Brain microvascular endothelial cell (primary cell): ENCODE measurements around the gene LIPG.

ENCODE experiments used
- DNase-seq: peaks from one replicate; pipeline ENCODE4 v3.0.0-alpha.2; 2020
- H3K27ac ChIP-seq: fragments of 250-450 bp; sonication (Bioruptor Pico); 2 replicates; pipeline ENCODE4 v1.5.1; 2020; ENCODE audit warnings: mild to moderate bottlenecking, moderate library complexity
- H3K27me3 ChIP-seq: fragments of 250-450 bp; sonication (Bioruptor Pico); replicated peaks from 2 replicates; pipeline ENCODE4 v1.5.1; 2020; ENCODE audit warnings: mild to moderate bottlenecking
- H3K36me3 ChIP-seq: fragments of 250-450 bp; sonication (Bioruptor Pico); replicated peaks from 2 replicates; pipeline ENCODE4 v1.5.1; 2020; ENCODE audit warnings: mild to moderate bottlenecking
- H3K4me3 ChIP-seq: 2 replicates; pipeline ENCODE4 v1.5.1; 2011; ENCODE audit warnings: low read depth, mild to moderate bottlenecking, control low read depth, low read length, moderate library complexity
- in situ Hi-C: cut with HindIII; loops from 2 replicates; pipeline ENCODE4 v1.10.0; 2017; ENCODE audit warnings: low sequenced_read_pairs, low pct_ligation_motif_present
- TF ChIP-seq, protein P1 (sequence below): IDR thresholded peaks from 2 replicates; pipeline ENCODE4 v1.5.1; 2011; ENCODE audit warnings: low read depth, mild to moderate bottlenecking, moderate library complexity, low read length, control low read depth, inconsistent platforms; ENCODE audit errors: missing control alignments

Gene LIPG

DNA sequence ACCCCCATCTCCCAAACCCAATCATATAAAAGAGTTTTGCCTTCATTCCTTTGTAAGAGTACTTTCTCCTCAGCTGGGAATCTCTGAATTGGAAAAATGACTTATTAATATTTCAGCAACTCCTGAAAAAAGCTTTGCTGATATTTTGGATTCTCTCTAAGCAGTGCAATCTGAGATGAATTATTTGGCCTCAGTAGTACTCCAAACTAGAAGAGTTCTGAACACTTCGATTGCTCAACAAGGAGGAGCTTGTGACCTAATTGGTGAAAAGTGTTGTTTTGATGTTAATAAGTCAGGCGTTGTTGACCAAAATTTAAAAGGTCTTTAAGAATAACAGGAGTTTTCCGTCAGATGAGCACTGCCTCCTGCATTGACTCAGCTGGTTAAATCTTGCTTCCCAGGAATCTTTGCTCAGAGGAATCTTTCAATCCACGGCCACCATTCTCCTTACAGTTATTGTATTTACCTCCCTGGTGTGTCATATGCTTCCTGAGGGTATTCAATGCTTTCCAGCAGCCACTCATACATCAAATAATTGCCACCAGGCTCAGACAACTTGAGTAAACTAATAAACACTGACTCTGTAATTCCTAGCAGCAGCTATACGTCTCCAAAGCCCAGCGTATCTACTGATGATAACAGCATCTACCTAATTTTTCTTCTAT is 24.5 kb upstream of the LIPG start:
- TF ChIP-seq, protein P1, sequence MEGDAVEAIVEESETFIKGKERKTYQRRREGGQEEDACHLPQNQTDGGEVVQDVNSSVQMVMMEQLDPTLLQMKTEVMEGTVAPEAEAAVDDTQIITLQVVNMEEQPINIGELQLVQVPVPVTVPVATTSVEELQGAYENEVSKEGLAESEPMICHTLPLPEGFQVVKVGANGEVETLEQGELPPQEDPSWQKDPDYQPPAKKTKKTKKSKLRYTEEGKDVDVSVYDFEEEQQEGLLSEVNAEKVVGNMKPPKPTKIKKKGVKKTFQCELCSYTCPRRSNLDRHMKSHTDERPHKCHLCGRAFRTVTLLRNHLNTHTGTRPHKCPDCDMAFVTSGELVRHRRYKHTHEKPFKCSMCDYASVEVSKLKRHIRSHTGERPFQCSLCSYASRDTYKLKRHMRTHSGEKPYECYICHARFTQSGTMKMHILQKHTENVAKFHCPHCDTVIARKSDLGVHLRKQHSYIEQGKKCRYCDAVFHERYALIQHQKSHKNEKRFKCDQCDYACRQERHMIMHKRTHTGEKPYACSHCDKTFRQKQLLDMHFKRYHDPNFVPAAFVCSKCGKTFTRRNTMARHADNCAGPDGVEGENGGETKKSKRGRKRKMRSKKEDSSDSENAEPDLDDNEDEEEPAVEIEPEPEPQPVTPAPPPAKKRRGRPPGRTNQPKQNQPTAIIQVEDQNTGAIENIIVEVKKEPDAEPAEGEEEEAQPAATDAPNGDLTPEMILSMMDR, result no peak
- H3K27me3 ChIP-seq, result no peaks in the 10 kb centered on the region
- H3K4me3 ChIP-seq, result no peak overlapping the region
- no peak overlapping the region for H3K27ac ChIP-seq
- no peak for DNase-seq
- H3K36me3 ChIP-seq, result no peaks in the 10 kb centered on the region
- in situ Hi-C loops, result no loop called here

DNA sequence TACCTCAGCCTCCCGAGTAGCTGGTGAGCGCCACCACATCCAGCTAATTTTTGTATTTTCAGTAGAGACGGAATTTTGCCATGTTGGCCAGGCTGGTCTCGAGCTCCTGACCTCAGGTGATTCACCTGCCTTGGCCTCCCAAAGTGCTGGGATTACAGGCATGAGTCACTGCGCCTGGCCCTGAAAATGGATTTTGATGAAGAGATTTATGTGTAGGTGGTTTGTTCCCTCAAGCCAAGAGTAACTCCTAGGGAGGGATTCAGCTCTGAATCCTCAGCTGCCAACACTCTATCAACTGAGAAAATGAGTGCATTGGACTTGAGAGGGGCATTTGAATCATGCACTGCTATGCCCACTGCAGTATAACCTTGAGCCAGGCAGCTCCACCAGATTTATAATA is 17.5 kb upstream of the LIPG start:
- Histone ChIP-seq H3K4me3 (no peak overlapping the region), H3K27me3 (no peaks in the 10 kb centered on the region), H3K27ac (no peak overlapping the region), H3K36me3 (no peaks in the 10 kb centered on the region)
- DNase-seq, result no peak
- TF ChIP-seq, protein P1, result no peak
- in situ Hi-C loops, result no loop called here

DNA sequence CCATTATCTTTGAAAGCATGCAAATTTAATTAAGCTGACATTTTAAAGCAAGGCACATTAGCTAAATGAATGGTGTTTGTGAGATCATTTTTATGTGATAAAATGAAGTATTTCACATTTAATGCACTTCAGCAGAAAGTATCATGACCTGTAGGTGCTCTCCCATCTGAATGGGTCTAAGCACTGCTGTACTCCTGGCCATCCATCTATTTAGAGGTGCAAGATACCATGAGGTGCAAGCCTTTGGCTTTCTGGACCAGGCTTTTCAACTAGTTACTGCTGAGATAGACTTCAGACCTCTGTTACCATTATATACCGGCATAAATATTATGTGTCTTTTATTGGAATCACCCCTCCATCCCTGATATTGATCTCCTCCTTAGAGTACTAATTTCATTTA is 15.6 kb upstream of the LIPG start:
- Histone ChIP-seq H3K27ac (no peak overlapping the region), H3K27me3 (no peaks in the 10 kb centered on the region), H3K36me3 (no peaks in the 10 kb centered on the region), H3K4me3 (no peak overlapping the region)
- in situ Hi-C loops, result no loop called here
- TF ChIP-seq, protein P1, result no peak
- DNase-seq, result no peak

DNA sequence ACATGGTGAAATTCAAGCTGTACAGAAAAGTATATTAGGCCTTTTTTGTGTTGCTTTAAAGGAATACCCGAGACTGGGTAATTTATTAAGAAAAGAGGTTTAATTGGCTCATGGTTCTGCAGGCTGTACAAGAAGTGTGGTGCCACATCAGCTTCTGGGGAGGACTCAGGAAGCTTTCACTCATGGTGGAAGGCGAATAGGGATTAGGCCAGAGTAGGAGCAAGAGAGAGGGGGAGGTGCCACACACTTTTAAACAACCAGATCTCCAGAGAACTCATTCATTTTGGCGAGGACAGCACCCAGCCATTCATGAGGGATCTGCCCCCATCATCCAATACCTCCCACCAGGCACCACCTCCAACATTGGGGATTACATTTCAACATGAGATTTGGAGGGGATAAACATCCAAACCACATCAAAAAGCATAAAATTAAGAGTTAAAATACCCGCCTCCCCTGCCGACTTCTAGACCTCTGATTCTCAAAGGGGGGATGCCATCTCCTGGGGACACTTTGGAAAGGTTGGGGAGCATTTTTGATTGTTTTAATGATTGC is 15.1 kb upstream of the LIPG start:
- Histone ChIP-seq H3K27ac (no peak overlapping the region), H3K4me3 (no peak overlapping the region), H3K27me3 (no peaks in the 10 kb centered on the region), H3K36me3 (no peaks in the 10 kb centered on the region)
- TF ChIP-seq, protein P1, result no peak
- in situ Hi-C loops, result no loop called here
- DNase-seq, result no peak

DNA sequence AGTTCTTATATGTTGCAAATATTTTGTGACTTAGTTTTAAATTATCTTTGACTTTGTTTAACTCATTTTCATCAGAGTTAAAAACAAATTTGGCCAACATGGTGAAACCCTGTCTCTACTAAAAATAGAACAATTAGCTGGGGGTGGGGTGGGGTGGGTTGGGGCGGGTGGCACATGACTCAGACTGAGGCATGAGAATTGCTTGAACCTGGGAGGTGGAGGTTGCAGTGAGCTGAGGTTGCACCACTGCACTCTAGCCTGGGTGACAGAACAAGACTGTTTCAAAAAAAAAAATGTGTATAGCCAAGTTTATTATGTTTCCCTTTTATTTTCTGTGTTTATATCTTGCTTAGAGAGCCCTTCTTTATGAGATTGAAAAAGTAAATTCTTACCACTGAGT is 14.2 kb upstream of the LIPG start:
- H3K27me3 ChIP-seq, result no peaks in the 10 kb centered on the region
- no peaks in the 10 kb centered on the region for H3K36me3 ChIP-seq
- in situ Hi-C loops, result no loop called here
- no peak for DNase-seq
- H3K4me3 ChIP-seq, result no peak overlapping the region
- no peak overlapping the region for H3K27ac ChIP-seq
- TF ChIP-seq, protein P1, result no peak

DNA sequence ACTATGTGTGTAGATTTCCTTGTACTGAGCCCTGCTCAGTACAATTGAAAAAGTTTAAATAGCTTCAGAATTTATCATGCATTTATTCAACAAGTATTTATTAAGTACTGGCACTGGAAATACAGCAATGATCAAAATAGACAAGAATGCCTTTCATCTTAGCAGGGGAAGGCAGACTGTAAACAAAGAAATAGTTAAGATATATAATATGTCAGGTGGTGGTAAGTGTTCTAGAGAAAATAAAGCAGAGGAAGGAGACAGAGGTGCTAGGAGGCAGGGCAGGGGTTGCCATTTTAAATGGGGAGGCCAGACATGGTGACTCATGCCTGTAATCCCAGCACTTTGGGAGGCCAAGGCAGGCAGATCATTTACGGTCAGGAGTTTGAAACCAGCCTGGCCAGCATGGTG is 13.6 kb upstream of the LIPG start:
- in situ Hi-C loops, result no loop called here
- no peak overlapping the region for H3K27ac ChIP-seq
- DNase-seq, result no peak

More for the DNA sequence above, 13.6 kb upstream of the LIPG start:
- Histone ChIP-seq H3K4me3 (no peak overlapping the region), H3K27me3 (no peaks in the 10 kb centered on the region), H3K36me3 (no peaks in the 10 kb centered on the region)
- TF ChIP-seq, protein P1, result no peak
